K562 (cell line): ENCODE results near the gene SPATS2. TPM values are rescaled to one million over a fixed set of nuclear protein-coding genes. Genes with fewer than 3 reads are reported as not detected.

Source experiments
- ATAC-seq: fragments of 200-7000 bp; cut with Tn5 transposase; 3 replicates; pipeline ENCODE4 v1.9.1; 2020; ENCODE audit warnings: moderate library complexity
- BruUV-seq: library from RNA; stranded (reverse); fragments of 400-500 nt; replicated peaks from 2 replicates; lab custom pipeline; 2021; lab: Mats Ljungman, UMichigan
- CTCF ChIA-PET: fragments of 300-600 bp; formaldehyde crosslinking; extraction: SDS; loops from one replicate; lab custom pipeline; 2021; ENCODE audit warnings: low intra/inter-chr PET ratio; lab: Yijun Ruan, JAX
- POLR2A ChIA-PET: fragments of 300-600, 350-650 bp; sonication (Branson Sonifier 250); formaldehyde crosslinking; extraction: SDS; loops from one replicate; lab custom pipeline; 2021; ENCODE audit warnings: antibody characterized with exemption, inconsistent platforms; lab: Yijun Ruan, JAX
- DNase-seq, 4 experiments: peaks; one replicate each; pipeline versions ENCODE4 v3.0.0 to v3.0.0-alpha.2; 2011 to 2018; ENCODE audit warnings: low spot score in 3 of 4, mixed read lengths in 3 of 4; ENCODE audit errors: extremely low read depth in 1 of 4
- FAIRE-seq: peaks from 2 replicates; lab custom pipeline; 2011; peaks lifted over from hg19 to GRCh38; lab: Jason Lieb, UNC
- H2AFZ ChIP-seq: 2 replicates; pipeline ENCODE4 v1.6.0; 2011; ENCODE audit warnings: low read depth, low read length, control low read depth, inconsistent platforms
- H3K27ac ChIP-seq: fragments of 200-600 bp; 3 replicates; pipeline ENCODE4 v1.8.0; 2011; ENCODE audit warnings: low read depth, mild to moderate bottlenecking, control low read depth, inconsistent platforms, low read length, moderate library complexity, mixed read lengths; ENCODE audit errors: extremely low read depth
- H3K27me3 ChIP-seq, 2 experiments: fragments of 300-600 bp in 1 of 2; 2 replicates in 1 of 2; 3 replicates in 1 of 2; pipeline versions ENCODE4 v1.6.0 to v1.8.0; 2011; ENCODE audit warnings: inconsistent platforms in 2 of 2, low read length in 2 of 2, mild to moderate bottlenecking in 1 of 2, mixed read lengths in 1 of 2, moderate library complexity in 1 of 2; ENCODE audit not compliant: control insufficient read depth in 2 of 2, insufficient read depth in 2 of 2
- H3K36me3 ChIP-seq: fragments of 300-600 bp; 3 replicates; pipeline ENCODE4 v1.8.0; 2011; ENCODE audit warnings: mild to moderate bottlenecking, low read length, inconsistent platforms; ENCODE audit not compliant: control insufficient read depth, insufficient read depth
- H3K4me1 ChIP-seq, 2 experiments: fragments of 200-600 bp in 1 of 2; replicated peaks in 1 of 2; 2 replicates in 1 of 2; 3 replicates in 1 of 2; pipeline versions ENCODE4 v1.5.1 to v1.8.0; 2011; ENCODE audit warnings: inconsistent platforms in 2 of 2, low read length in 2 of 2, mild to moderate bottlenecking in 1 of 2, mixed read lengths in 1 of 2, moderate library complexity in 1 of 2; ENCODE audit not compliant: control insufficient read depth in 2 of 2, insufficient read depth in 2 of 2
- H3K4me2 ChIP-seq: 2 replicates; pipeline ENCODE4 v1.6.1; 2011; ENCODE audit warnings: low read length, control low read depth, inconsistent platforms, mixed read lengths; ENCODE audit not compliant: insufficient read depth
- H3K4me3 ChIP-seq: fragments of 200-600 bp; sonication (generic), shearing (Covaris generic); 2 replicates; pipeline ENCODE4 v1.5.1; 2016; ENCODE audit warnings: control low read depth, inconsistent platforms
- H3K79me2 ChIP-seq: fragments of 200-600 bp; 3 replicates; pipeline ENCODE4 v1.8.0; 2011; ENCODE audit warnings: low read length, inconsistent platforms; ENCODE audit not compliant: control insufficient read depth, insufficient read depth
- H3K9ac ChIP-seq, 2 experiments: 2 replicates each; pipeline versions ENCODE4 v1.6.0 to v1.6.1; 2011; ENCODE audit warnings: low read depth in 2 of 2, low read length in 2 of 2, control low read depth in 1 of 2, inconsistent platforms in 1 of 2, mild to moderate bottlenecking in 1 of 2, mixed read lengths in 1 of 2; ENCODE audit not compliant: insufficient read depth in 1 of 2
- H3K9me1 ChIP-seq: one replicate; pipeline ENCODE4 v1.6.0; 2011; ENCODE audit warnings: inconsistent platforms, mild to moderate bottlenecking, low read length, moderate library complexity; ENCODE audit not compliant: control insufficient read depth, insufficient read depth
- H3K9me3 ChIP-seq: replicated peaks from 2 replicates; pipeline ENCODE4 v1.5.1; 2011; ENCODE audit warnings: low read depth, low read length, inconsistent platforms; ENCODE audit not compliant: control insufficient read depth, insufficient read depth
- H4K20me1 ChIP-seq: replicated peaks from 2 replicates; pipeline ENCODE4 v1.6.1; 2011; ENCODE audit warnings: low read length, inconsistent platforms, mixed read lengths; ENCODE audit not compliant: control insufficient read depth, insufficient read depth
- BACH1 ChIP-seq: fragments of 200-800 bp; sonication (Bioruptor generic); IDR thresholded peaks from 2 replicates; pipeline ENCODE4 v1.6.1; 2016; ENCODE audit warnings: missing genetic modification characterization, missing compliant biosample characterization
- MCM3 ChIP-seq: fragments of 450-650 bp; IDR thresholded peaks from 2 replicates; pipeline ENCODE4 v1.6.1; 2016
- WGBS: fragments of 100-300 bp; shearing (Covaris generic); methylation state at CpG from one replicate; pipeline ENCODE4 v1.1.6; 2016; ENCODE audit warnings: low coverage, mixed read lengths; ENCODE audit not compliant: insufficient coverage; ENCODE audit errors: missing lambda C conversion rate; 5-methylcytosine and 5-hydroxymethylcytosine counted together
- in situ Hi-C: fragments of 300-500 bp; cut with MboI; formaldehyde crosslinking; loops from 4 replicates; pipeline ENCODE4 v1.15.0; 2018; ENCODE audit warnings: inconsistent platforms, mixed read lengths
- intact Hi-C: fragments of 100-400 bp; cut with micrococcal nuclease; formaldehyde crosslinking; loops from 2 replicates; pipeline ENCODE4 v1.14.2; 2022
- polyA plus RNA-seq, 8 experiments: library from polyadenylated mRNA; depleted of rRNA in 4 of 8; stranded (reverse) in 5 of 8; unstranded in 3 of 8; fragments of >200 nt; fragmentation: Nextera tagmentation in 2 of 8; fragmentation: Illumina TruSeq in 1 of 8; extraction: Ambion mirVana in 2 of 8; extraction: Trizol in 1 of 8; gene quantifications; 2 replicates each; pipeline versions ENCODE4 v1.2.1 to v1.2.3, GENCODE V29; 2011 to 2014; ENCODE audit warnings: inconsistent platforms in 1 of 8, missing spikeins in 1 of 8
- total RNA-seq, 7 experiments: library from RNA; depleted of rRNA in 6 of 7; stranded (reverse); fragments of >200 nt in 6 of 7; fragmentation: Illumina TruSeq in 2 of 7; extraction: Trizol in 2 of 7; gene quantifications; 2 replicates each; pipeline versions ENCODE4 v1.2.1 to v1.2.3, GENCODE V29; 2011 to 2021; ENCODE audit warnings: low replicate concordance in 1 of 7

The SPATS2 gene
- total and polyA plus RNA-seq, 9 of the 15 experiments (the other 6 are each of a cell fraction or from before 2014, with no cell fraction given) = 5.4 to 48.2 (median 17.5) TPM

- TF ChIP-seq MCM3 = no peak
These were observed 108.8 kb downstream of the SPATS2 start (continued) for GRCh38 chr12:49476091-49476490.

- BruUV-seq = no TSS peak
- no peaks in the 10 kb centered on the region for H3K9me1 ChIP-seq
- no peak for FAIRE-seq
- ChIA-PET POLR2A (interaction anchor here (0.6 to 1.6 kb wide), 5 partner anchors 10 to 372 kb away, joined by 3 to 7 read pairs (median 3); partner anchors contain the start of gene SPATS2), CTCF (no interaction called here)
- ATAC-seq = peak; percentile 64
- H2AFZ ChIP-seq = no peak overlapping the region
- H3K4me2 ChIP-seq = no peak overlapping the region
- H3K27ac ChIP-seq = no peak overlapping the region
- H3K9ac ChIP-seq = peak overlapping the region in 1 of 2 experiments; percentile 56; a peak in 1 of 4 replicates
- no peak for DNase-seq
- no peaks in the 10 kb centered on the region for H3K79me2 ChIP-seq
- no peaks in the 10 kb centered on the region for H3K9me3 ChIP-seq
- in situ Hi-C loops (no loop called here), intact Hi-C loops (no loop called here)
- H3K36me3 ChIP-seq = no peaks in the 10 kb centered on the region
- no peaks in the 10 kb centered on the region for H3K27me3 ChIP-seq
- H3K4me3 ChIP-seq = no peak overlapping the region
- 44% methylated on average over 10 of the region's 10 CpGs for WGBS
- no peaks in the 10 kb centered on the region; a peak in 2 of 5 replicates for H3K4me1 ChIP-seq
- no peaks in the 10 kb centered on the region for H4K20me1 ChIP-seq
- no peak for TF ChIP-seq BACH1 (tag)
These were observed 111.8 kb downstream of the SPATS2 start for GRCh38 chr12:49478949-49479664.
